GM19240 (cell line): Measurements from ENCODE around the gene NEUROD1.
A peak's percentile ranks its signal among the peaks of the same experiment; 100 is the strongest.
"Not testable (repeated sequence)": the region's sequence is repeated elsewhere in the genome, so short reads cannot be mapped to it uniquely, and the experiment has no call there.

Experiments
- DNase-seq: peaks from one replicate; pipeline ENCODE4 v3.0.0; 2011; ENCODE audit warnings: low spot score; ENCODE audit not compliant: insufficient read length

Gene NEUROD1

DNA sequence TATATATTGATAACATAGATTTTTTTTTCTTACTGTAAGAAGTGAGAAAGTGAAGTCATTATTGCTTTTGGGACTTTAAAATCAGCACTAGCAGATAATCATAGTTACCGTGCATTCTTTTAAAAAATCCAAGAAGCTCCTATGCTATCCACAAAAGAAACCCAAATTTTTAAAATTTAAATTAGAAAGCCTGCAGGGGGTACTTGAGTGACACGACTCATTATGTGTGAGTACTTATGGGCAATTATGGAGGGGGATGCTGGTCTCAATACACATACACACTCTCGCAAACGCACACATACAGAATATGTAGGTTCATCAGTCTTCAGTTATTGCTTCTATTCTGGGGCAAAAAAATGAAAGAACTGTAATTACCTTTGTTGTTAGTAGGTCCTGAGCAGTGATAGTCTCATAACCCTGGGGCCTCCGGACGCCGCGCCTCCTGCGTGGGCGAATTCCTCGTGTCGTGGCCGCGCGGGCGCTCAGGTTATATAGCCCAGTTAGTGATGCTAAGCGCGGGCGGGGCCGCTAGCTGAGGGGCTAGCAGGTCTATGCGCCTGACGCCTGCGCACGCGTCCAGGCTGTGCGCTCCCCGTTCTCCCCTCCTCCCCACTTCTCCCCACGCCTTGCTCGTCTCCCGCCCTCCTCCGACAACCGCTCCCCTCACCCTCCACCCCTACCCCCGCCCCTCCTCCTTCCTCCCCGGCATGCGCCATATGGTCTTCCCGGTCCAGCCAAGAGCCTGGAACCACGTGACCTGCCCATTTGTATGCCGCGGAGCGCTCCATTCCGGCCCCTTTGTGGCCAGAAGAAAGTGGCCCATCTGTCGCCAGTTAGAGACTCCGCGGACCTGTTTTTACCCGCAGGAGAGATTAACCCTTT, at the start of gene NEUROD1:
Gene NEUROD1, minus strand, starts transcription at position 463 of the 882 bp plus-strand sequence. CDS start 1,657 bp downstream, outside the sequence.
- DNase-seq = no peak

DNA sequence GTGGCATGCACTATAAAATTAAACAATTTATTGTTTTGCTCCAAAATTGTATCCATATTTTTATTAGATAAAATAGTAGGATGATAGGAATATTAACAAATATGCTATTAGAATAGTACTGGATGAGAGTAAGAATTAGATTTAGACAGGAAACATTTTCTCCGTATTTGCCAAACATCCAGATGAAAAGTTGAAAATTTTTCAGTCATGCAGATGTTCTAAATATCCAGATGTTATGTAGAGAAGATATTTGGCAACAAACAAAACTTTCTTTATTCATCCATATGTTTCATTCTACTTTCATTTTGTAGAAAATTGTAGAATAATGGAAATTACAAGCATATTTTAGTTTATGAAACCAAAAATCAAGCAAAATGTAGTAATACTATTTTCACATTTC, 45.2 kb upstream of the NEUROD1 start:
- no peak for DNase-seq

DNA sequence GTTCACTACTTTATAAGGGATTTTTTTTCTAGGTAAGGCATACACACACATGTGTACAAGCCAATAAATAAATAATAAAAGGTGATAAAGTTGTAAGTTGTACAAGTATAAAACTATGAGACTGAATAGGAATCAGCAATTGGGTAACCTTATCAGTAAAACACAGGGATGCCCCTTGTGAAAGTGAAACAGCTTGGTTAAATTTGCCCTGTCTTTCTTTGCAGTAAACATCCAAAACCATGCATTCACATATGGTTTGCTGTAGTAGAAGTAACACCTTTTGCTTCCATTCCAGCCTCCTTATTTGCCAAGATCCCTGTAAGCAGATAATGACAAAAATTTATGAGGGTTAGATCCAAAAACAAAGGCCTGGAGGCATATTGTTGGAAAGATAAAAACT, 44.3 kb upstream of the NEUROD1 start:
- DNase-seq = no peak

DNA sequence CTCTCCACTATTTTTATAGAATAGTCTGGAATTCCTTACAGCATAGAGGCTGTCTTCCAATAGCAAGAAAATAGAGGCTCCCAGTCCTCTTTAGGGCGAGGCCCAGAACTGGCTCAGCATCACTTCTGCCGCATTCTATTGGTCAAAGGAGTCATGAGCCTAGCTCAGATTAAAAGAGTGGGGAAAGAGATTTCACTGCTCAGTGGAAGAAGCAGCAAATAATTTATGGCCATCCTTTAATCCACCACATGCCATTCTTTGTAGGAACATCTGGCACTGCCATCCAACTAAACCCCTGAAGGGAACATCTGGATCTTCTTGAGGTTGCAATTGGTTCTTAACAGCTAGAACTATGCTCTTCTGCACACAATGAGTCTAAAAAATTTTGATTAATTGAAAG, 43.4 kb upstream of the NEUROD1 start:
- no peak for DNase-seq

DNA sequence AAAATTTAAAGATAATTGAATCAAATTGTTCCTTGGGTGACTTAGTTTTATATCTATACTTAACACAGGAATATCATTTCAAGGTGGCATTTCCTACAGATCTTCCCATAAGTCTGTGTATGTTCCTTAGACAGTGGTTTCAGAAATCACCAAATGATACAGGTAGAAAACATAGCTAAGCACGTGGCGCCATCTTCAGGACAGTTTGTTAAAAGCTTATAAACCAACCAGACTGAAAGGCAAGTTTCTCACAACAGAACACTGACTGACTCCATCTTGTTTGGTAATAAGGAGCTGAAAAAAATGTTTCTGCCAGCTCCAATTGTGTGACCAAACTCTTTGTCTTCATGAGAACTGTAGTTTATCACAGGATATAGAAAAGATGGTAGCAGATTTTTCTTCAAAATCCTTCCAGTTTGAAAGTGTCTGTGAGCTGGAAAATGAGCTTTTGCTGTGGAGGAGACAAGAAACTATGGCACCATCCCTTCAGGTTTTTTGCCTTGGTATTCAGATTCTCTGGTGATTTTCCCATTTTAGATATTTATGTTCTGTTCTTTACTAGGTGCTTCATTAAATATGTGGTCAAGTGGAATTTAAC, 34.8 kb upstream of the NEUROD1 start:
- peak; percentile 19 for DNase-seq

DNA sequence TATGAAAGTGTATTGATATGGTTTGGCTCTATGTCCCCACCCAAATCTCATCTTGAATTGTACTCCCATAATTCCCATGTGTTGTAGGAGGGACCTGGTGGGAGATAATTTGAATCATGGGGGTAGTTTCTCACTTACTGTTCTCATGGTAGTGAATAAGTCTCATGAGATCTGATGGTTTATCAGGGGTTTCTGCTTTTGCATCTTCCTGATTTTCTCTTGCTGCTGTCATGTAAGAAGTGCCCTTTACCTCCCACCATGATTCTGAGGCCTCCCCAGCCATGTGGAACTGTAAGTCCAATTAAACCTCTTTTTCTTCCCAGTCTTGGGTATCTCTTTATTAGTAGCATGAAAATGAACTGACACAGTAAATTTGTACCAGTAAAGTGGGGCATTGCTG, 30.7 kb upstream of the NEUROD1 start:
- DNase-seq = not testable (repeated sequence)

DNA sequence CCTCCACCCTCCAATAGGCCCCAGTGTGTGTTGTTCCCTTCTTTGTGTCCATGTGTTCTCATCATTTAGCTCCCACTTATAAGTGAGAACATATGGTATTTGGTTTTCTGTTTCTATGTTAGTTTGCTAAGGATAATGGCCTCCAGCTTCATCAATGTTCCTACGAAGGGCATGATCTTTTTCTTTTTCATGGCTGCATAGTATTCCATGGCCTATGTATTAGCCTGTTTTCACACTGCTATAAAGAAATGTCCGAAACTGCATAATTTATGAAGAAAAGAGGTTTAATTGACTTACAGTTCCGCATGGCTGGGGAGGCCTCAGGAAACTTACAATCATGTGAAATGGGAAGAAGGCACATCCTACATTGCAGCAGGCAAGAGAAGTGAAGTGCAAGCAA, 22.2 kb upstream of the NEUROD1 start:
- DNase-seq = not testable (repeated sequence)

DNA sequence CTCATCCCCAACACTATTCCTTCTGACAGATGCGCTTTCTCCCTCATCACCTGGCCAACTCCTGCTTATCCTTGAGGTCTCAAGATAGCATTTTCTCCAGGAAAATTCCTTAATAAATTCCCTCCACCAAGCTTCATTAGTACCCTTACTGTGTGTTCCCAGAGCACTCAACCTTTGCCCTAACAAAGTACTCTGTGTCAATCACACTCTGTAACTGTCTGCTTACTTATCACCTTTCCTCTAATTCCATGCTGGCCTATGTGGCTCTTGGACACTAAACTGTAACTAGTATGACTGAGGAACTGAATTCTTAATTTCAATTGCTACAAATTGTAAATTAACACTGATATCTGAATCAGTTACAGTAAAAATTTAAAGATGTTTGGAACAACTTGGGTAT, 17.9 kb upstream of the NEUROD1 start:
- DNase-seq = no peak

DNA sequence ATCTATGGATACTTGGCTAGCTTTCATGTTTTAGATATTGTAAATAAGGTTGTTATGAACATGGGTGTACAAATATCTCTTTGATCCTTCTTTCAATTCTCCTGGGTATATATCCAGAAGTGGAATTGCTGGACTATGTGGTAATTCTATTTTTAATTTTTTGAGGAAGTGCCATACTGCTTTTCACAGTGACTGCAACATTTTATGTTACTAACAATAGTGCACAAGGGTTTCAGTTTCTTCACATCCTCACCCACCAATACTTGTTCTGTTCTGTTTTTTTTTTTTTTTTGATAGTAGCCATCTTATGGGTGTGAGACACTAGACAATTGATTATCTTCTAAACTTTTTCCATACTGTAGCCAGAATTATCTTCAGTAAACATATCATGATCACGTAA, 17.3 kb upstream of the NEUROD1 start:
- no peak for DNase-seq

DNA sequence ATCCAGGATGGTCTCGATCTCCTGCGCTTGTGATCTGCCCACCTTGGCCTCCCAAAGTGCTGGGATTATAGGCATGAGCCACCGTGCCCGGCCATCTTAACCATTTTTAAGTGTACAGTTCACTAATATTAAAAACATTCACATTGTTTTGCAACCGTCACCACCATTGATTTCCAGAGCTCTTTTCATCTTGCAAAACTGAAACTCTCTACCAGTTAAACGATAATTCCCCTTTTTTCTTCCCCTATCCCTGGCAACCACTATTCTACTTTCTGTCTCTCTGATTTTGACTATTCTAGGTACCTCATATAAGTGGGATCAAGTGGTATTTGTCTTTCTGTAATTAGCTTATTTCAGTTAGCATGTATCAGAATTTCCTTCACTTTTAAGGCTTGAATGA, 16.8 kb upstream of the NEUROD1 start:
- DNase-seq = no peak

DNA sequence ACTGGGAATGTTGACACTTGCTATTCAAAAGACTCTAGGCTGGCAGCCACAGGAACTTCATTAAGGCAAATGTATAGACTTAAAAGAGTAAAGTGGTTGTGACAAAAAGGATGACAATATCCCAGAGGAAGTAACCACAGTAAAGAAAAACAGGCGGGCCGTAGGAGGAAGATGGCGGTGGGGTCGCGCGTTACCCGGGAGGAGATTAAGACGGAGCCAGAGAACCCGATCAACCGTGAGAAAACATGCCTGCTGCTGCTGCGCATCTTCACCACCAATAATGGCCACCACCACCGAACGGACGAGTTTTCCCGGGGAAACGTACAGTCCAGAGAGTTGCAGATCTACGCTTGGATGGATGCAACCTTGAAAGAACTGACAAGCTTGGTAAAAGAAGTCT, 14.0 kb upstream of the NEUROD1 start:
- no peak for DNase-seq

DNA sequence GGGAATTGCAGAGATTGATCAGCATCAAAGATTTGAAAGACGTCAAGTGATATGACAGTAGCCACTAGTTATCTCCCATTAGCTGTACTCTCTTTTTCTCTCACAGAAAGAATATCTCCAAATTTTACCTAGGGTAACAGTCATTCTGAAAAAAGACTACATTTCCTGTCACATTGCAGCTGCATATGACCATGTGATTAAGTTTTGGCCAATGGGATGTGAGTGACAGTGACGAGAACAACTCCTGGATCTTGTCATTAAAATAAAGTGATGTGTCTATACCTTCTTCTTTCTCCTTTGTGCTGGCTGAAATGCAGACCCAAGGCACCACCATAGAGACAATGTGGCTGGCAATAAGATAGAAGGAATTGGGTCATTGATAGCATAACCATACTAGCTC, 10.5 kb upstream of the NEUROD1 start:
- no peak for DNase-seq

DNA sequence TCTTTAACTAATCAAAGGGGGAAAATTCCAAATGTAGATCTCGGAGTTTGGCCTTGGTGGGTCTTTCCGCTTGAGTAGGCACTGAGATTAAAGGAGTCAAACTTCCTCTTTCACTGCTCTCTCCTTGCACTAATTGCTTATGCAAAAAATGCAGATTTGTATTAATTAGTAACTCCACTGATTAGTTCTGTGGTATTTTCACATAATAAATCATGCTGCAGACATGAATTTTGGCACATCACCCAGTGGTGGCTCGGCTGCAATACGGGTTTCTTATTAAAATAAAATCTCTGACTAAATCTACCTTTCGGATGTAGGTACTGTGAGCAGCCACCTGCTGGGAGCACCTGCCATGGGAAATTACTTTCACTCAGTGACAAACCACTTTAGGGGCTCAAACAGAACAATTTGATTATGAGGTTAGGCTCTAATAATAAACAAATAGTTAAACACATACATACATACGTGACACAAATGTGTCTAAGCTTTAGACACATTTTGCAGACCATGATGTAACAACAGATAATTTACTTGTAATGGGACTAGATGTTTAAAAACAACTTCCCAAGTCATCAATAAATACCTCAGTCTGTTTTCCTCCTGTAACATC, 6.4 kb upstream of the NEUROD1 start:
- no peak for DNase-seq

DNA sequence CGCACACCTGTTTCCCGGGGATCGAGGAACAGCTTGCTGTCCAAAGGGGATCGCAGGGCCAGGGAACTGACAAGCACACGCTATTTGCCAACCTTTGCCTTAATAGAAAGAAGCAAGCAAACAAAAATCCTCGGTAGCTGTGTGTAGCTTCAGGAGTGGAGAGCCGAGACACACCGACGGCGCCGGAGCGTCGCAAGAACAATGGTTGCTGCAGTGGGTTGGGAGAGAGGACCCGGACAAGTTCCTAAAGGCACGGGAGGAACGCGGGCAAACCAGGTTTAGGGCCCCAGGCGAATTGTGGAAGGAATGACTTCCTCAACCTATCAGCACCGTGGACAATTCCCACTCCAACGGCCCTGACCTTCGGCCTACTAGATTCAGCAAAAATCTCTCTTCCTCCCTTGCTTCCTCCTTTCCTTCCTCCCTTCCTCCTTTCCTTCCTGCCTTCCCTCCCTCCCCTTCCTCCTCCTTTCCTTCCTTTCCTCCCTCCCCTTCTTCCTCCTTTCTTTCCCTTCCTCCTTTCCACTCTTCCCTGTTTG, 4.9 kb upstream of the NEUROD1 start:
- DNase-seq = no peak

DNA sequence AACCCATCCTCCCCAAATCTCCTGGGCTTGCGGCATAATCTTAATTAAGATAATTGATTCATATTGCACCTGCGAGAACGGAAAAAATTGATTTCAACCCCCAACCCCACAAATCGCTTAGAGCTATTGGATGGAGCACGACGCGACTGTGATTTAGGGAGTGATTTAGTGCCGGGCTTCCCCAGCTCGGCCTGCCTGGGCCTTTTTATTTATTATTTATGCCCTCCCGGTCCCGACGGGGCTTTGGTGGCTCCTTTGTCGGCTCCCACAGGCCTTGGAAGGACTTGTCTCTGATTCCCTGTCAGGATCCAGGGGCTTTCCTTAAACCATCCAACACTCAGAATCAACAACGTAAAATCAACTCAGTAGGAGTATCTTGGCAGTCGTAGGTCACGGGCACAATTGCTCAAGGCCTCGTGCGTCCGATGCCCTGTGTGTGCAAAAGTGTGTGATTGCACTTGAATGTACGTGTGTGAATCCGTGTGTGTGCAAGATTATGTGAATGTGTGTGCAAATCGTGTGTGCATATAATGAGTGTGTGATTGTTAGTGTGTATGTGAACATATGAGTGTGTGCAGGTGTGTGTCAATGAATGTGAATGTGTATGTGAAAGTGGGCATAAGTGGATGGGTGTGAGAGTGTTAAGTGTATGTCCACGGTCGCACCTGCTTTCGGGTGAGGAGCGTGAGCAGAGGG, 4.3 kb upstream of the NEUROD1 start:
- no peak for DNase-seq

DNA sequence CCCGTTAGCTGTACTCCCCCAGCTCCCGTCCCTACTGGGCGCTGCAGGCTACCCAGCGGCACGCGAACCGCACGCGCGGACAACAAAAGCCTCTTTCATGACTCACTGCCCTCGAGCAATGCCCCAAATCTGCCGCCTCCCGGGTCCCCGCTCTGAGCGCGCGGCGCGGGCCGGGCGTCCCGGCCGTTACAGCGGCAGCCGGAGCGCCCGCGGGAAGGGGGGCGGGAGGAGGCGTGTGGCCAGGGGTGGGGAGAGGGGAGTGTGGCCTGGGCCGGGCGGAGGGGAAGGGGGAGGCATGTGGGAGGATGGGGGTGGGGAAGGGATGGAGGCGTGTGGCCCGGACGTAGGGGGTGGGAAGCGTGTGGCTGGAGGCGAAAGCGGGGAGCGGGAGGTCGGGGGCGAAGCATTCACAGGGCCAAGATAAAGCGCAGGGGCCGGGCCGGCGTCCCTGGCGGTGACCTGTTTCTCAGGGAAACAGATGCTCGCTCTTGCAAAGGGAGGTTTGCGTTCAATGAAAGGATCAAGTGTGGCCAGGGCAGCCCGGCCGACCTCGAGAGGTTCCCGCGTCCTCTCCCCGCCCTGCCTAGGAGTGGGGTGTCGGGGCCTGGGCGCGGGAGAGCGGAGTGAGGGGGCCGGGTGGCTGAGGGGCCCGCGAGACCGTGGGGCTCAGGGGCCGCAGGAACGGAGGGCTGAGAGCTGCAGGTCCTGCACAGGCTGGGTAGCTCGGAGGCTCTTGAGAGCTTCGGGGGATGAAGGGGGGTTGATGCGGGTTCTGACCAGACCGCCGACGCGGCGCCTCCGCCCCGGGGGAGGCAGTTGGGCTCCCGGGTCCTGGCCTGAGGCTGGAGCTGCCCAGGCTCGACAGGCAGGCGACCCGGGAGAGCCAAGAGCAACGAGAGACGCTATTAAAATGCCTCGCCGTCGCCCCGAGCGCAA, 3.5 kb upstream of the NEUROD1 start:
- DNase-seq = no peak

DNA sequence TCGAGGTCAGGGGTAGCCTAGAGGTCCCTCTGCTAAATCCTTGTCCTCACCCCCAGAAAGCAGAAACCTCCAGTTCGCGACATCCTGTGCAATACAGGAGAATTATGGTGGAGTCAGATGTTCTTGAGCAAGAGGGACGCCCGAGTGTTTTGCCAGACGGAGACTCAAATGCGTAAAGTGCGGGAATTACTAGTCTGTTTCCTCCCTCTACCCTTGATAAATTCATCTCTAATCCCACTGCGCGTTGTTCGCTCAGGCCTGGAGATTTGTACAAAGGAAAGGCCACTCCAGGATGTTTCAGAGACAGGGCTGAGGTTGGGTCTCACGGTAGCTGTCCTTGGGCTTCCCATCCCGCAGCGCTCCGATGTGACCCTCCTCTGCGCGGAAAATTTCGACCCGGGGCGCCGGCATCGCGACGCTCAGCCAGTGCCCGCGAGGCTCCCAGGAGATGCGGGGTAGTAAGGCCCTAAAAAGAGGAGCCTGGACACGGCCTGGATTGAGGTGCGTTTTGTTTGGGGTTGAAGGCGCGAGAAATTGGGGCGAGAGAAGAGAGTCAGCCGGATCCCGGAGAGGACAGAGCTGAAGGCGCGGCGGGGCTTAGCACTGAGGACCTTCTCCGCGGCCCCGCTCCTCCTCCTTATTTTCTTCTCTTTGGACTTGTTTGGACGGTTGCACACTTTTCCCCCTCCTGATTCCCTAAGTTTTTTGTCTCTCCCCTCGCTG, 2.6 kb upstream of the NEUROD1 start:
- DNase-seq = no peak

DNA sequence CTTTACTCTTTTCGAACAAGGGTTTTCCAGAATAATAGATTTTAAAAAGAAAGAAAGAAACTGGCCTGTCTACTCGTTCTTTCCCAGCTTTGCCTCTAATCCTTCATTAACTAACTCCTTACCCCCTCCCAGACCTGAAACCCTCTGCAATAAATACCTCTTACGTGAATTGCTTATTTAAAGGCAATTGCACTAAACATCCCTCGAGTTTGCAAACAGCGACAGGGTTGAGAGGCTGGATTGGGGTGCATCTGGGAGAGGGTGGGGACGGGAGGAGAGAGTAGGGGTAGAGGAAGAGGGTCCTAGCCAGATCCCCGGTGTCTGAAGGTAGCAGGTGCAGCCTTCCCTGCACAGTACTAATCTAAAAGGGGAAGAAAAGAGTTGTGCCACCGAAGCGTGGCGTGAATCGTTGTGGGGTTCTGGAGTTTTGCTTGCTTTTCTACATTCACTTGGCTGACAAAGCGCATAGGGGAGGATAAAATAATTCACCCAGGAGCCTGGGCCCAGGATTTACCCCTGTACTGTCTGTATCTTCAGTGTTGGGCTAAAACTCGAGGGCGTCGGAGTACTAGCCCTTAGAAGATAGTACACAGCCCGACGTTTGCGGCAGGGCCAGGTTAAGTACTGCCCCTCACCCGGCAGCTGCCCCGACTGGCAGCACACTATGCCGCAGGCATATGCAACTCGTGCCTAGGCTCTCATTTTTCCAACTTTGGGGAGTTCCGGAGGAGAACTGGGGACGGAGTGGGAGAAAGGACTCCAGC, 1.9 kb upstream of the NEUROD1 start:
- no peak for DNase-seq
